PC-3 (cell line): Measurements from ENCODE around the gene SLC27A5. TPM values are rescaled to one million over a fixed set of nuclear protein-coding genes. Genes with fewer than 3 reads are reported as not detected.

Experiments
- ATAC-seq: fragments of 200-7000 bp; cut with Tn5 transposase; 2 replicates; pipeline ENCODE4 v1.9.1; 2020; ENCODE audit warnings: mild to moderate bottlenecking, moderate library complexity
- BruUV-seq: library from RNA; stranded (reverse); fragments of 400-500 nt; replicated peaks from 2 replicates; lab custom pipeline; 2021; lab: Mats Ljungman, UMichigan
- CTCF ChIA-PET: fragments of 300-600 bp; sonication (Branson Sonifier 250); formaldehyde crosslinking; loops from one replicate; lab custom pipeline; 2022; ENCODE audit warnings: antibody characterized with exemption; lab: Charles Lee
- POLR2A ChIA-PET: fragments of 300-600 bp; sonication (Branson Sonifier 250); formaldehyde crosslinking; loops from one replicate; lab custom pipeline; 2022; ENCODE audit warnings: antibody characterized with exemption; ENCODE audit not compliant: unreplicated experiment; lab: Charles Lee
- DNase-seq: peaks from one replicate; pipeline ENCODE4 v3.0.0-alpha.2; 2015
- H2AFZ ChIP-seq: fragments of 300-600 bp; sonication (generic); 2 replicates; pipeline ENCODE4 v1.6.0; 2016; ENCODE audit warnings: antibody characterized with exemption, low read length
- H3F3A ChIP-seq: fragments of 300-600 bp; sonication (generic); one replicate; pipeline ENCODE4 v1.6.0; 2017; ENCODE audit warnings: antibody characterized with exemption, low read length, control low read depth, mild to moderate bottlenecking; ENCODE audit not compliant: unreplicated experiment
- H3K27ac ChIP-seq: fragments of 300-600 bp; sonication (generic); 2 replicates; pipeline ENCODE4 v1.5.1; 2016; ENCODE audit warnings: mild to moderate bottlenecking, low read length
- H3K27me3 ChIP-seq: fragments of 300-600 bp; sonication (generic); 2 replicates; pipeline ENCODE4 v1.6.1; 2016; ENCODE audit warnings: low read length, mixed read lengths
- H3K36me3 ChIP-seq: fragments of 300-600 bp; sonication (generic); 2 replicates; pipeline ENCODE4 v1.6.1; 2016; ENCODE audit warnings: low read depth, mixed run types, low read length, mixed read lengths
- H3K4me1 ChIP-seq: fragments of 300-600 bp; sonication (generic); 2 replicates; pipeline ENCODE4 v1.5.1; 2016; ENCODE audit warnings: low read length; ENCODE audit not compliant: insufficient read depth
- H3K4me2 ChIP-seq: fragments of 300-600 bp; sonication (generic); 2 replicates; pipeline ENCODE4 v1.6.0; 2016; ENCODE audit warnings: low read length
- H3K4me3 ChIP-seq: fragments of 300-600 bp; sonication (generic); 2 replicates; pipeline ENCODE4 v1.5.1; 2016; ENCODE audit warnings: mild to moderate bottlenecking, low read length, mixed read lengths
- H3K79me2 ChIP-seq: fragments of 300-600 bp; sonication (generic); 2 replicates; pipeline ENCODE4 v1.6.1; 2017; ENCODE audit warnings: low read length, mixed read lengths
- H3K9ac ChIP-seq: fragments of 300-600 bp; sonication (generic); 2 replicates; pipeline ENCODE4 v1.6.0; 2016; ENCODE audit warnings: mild to moderate bottlenecking, low read length
- H3K9me2 ChIP-seq: fragments of 300-600 bp; sonication (generic); replicated peaks from 2 replicates; pipeline ENCODE4 v1.6.1; 2016; ENCODE audit warnings: mixed run types, low read length, mixed read lengths
- H3K9me3 ChIP-seq: fragments of 300-600 bp; sonication (generic); 2 replicates; pipeline ENCODE4 v1.6.1; 2016; ENCODE audit warnings: low read length, mixed read lengths
- H4K20me1 ChIP-seq: fragments of 300-600 bp; sonication (generic); 2 replicates; pipeline ENCODE4 v1.6.1; 2016; ENCODE audit warnings: low read length, mixed read lengths
- EZH2 ChIP-seq: fragments of 300-600 bp; sonication (generic); IDR thresholded peaks from one replicate; pipeline ENCODE4 v1.6.1; 2017; ENCODE audit warnings: antibody characterized with exemption, mild to moderate bottlenecking, low read length; ENCODE audit not compliant: unreplicated experiment
- EZH2phosphoT487 ChIP-seq: fragments of 300-600 bp; sonication (generic); IDR thresholded peaks from 2 replicates; pipeline ENCODE4 v1.6.1; 2018; ENCODE audit warnings: mild to moderate bottlenecking, antibody characterized with exemption, low read length, borderline replicate concordance
- intact Hi-C: fragments of 100-400 bp; cut with micrococcal nuclease; formaldehyde crosslinking; loops from 2 replicates; pipeline ENCODE4 v1.9.0; 2023
- total RNA-seq: library from RNA; depleted of rRNA; stranded (reverse); fragments of >200 nt; gene quantifications from 2 replicates; pipeline ENCODE4 v1.2.3, GENCODE V29; 2014
- TF ChIP-seq, protein P1 (sequence below): fragments of 300-600 bp; sonication (generic); conservative IDR thresholded peaks from 2 replicates; pipeline ENCODE4 v1.5.1; 2017; ENCODE audit warnings: antibody characterized with exemption, low read depth, mild to moderate bottlenecking, low read length

SLC27A5 gene
- total RNA-seq, 1 experiment from 2014 or later, result 56.2 TPM

DNA sequence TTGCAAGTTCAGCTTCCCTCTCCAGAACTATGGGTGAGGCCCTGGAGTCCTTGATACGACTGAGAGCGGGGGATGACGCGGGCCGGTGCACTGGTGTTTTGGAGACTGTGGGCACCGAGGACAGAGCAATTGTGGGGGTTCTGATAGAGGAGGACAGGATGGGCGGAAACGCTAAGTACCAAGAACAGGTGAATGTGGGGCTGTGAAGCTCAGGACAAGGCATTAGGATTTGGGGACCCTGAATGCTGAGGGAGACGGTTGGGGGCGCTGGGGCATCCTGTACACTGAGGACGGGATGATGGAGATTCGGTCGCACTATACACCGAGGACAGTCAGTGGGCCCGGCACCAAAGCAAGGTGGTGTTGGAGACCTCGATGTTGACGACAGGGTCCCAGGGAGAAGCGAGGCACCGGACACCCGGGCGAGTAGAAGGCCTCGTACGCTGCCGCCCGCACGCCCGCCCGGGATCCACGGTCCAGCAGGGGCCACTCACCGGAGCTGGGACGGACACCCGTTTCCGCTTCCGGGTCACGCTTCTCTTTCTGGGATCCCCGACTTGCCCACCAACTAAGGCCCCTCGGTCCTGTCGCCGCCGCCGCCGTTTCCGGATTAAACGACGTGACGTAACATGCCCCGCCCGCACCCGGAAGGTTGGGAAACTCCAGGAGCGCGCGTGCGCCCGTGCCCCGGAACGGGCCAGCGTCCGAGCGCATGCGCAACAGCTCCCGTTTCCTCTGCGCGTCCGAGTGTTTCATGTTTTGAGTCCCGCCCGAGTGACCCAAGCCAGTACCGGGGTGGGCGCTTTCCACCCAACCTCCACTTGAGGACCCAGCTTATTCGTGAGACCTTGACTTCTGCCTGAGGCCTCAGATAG is 42.9 kb upstream of the SLC27A5 start, which contains the start of gene CHMP2A:
TSS of gene CHMP2A (minus strand) at position 612 of the 875 bp plus-strand sequence. CDS start 893 bp downstream, outside the sequence.
- Histone ChIP-seq H3K27me3 (no peaks in the 10 kb centered on the region), H2AFZ (peak within 1 kb of the TSS; percentile 67), H3K4me1 (peaks cover 35% of the 10 kb centered on the region), H3K9me3 (no peaks in the 10 kb centered on the region), H3K9ac (peak within 1 kb of the TSS; percentile 82), H3K27ac (peak within 1 kb of the TSS; percentile 69), H3K4me2 (peak within 1 kb of the TSS; percentile 89), H3K9me2 (no peaks in the 10 kb centered on the region), H3K79me2 (peaks cover 37% of the 10 kb centered on the region), H3F3A (peaks cover 8% of the 10 kb centered on the region), H4K20me1 (peaks cover 15% of the 10 kb centered on the region; the same call in 1 of the 2 replicates), H3K4me3 (peak within 1 kb of the TSS; percentile 70), H3K36me3 (peaks cover 37% of the 10 kb centered on the region)
- peak; percentile 37 for ATAC-seq
- no peak for TF ChIP-seq EZH2phosphoT487
- TF ChIP-seq, protein P1, sequence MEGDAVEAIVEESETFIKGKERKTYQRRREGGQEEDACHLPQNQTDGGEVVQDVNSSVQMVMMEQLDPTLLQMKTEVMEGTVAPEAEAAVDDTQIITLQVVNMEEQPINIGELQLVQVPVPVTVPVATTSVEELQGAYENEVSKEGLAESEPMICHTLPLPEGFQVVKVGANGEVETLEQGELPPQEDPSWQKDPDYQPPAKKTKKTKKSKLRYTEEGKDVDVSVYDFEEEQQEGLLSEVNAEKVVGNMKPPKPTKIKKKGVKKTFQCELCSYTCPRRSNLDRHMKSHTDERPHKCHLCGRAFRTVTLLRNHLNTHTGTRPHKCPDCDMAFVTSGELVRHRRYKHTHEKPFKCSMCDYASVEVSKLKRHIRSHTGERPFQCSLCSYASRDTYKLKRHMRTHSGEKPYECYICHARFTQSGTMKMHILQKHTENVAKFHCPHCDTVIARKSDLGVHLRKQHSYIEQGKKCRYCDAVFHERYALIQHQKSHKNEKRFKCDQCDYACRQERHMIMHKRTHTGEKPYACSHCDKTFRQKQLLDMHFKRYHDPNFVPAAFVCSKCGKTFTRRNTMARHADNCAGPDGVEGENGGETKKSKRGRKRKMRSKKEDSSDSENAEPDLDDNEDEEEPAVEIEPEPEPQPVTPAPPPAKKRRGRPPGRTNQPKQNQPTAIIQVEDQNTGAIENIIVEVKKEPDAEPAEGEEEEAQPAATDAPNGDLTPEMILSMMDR, result 0 out of 2 replicates have a peak, but pooled peaks have one; percentile 13
- TF ChIP-seq EZH2, result no peak
- ChIA-PET CTCF (interaction anchor here (0.8 kb wide), 1 partner anchor 35 kb away, joined by 3 read pairs; the partner anchor contains the start of gene ZBTB45), POLR2A (interaction anchor here (0.6 to 2.4 kb wide), 4 partner anchors 11 to 62 kb away, joined by 3 to 14 read pairs (median 10); partner anchors contain the start of genes TRIM28 and ZBTB45)
- peak; percentile 98 for DNase-seq
- BruUV-seq, result TSS peak; percentile 35
- intact Hi-C loops, result loop anchor here (1.0 kb wide), 1 partner anchor 10 kb away; the partner anchor contains the start of gene TRIM28

DNA sequence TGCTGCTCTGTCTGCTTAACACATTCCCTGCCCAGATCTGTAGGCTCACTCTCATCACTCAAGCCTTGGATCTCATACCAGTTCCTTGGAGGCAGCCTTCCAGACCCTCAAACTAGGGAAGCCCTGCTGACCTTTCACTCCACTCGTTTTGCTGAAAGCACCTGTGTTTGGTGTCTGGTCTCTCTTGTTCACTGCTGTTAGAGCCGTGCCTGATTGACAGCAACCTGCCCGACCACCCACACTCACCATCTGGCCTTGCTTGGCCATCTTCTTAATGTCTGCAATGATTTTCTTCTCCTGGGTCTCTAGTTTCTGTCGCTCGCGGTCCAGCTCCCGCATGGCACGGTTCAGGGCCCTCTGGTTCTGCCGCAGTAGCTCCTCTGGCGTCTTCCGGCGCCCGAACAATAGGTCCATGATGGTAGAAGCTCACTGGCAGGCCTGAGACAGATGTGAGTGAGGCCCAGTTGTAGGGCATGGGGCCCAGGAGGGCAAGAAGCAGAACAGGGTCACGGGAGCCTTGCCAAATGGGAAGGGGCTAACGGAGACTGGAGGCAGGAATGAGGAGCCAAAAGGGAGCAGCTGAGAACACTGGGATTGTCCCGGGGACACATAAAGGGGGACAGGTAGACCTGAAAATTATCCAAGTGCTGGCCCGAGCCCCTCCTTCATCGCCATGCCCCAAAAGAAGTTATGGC is 42.2 kb upstream of the SLC27A5 start:
- H3K9me3 ChIP-seq, result no peaks in the 10 kb centered on the region
- TF ChIP-seq, protein P1, result no peak
- no peak for TF ChIP-seq EZH2
- TF ChIP-seq EZH2phosphoT487, result no peak
- peaks cover 27% of the 10 kb centered on the region for H3K4me1 ChIP-seq
- ChIA-PET POLR2A (interaction anchor here (1.0 to 2.4 kb wide), 3 partner anchors 10 to 34 kb away, joined by 3 to 14 read pairs (median 11); partner anchors contain the start of genes TRIM28 and ZBTB45), CTCF (no interaction called here)
- ATAC-seq (no peak), DNase-seq (no peak)
- peaks cover 23% of the 10 kb centered on the region; the same call in 1 of the 2 replicates for H4K20me1 ChIP-seq
- H3K27me3 ChIP-seq, result no peaks in the 10 kb centered on the region
- peak overlapping the region; percentile 82 for H3K9ac ChIP-seq
- peak overlapping the region; percentile 69 for H3K27ac ChIP-seq
- H2AFZ ChIP-seq, result no peak overlapping the region
- no peaks in the 10 kb centered on the region for H3K9me2 ChIP-seq
- peak overlapping the region; percentile 89 for H3K4me2 ChIP-seq
- H3F3A ChIP-seq, result peaks cover 8% of the 10 kb centered on the region
- intact Hi-C loops, result no loop called here
- no TSS peak for BruUV-seq
- peaks cover 45% of the 10 kb centered on the region for H3K36me3 ChIP-seq
- peak overlapping the region; percentile 70 for H3K4me3 ChIP-seq
- peaks cover 45% of the 10 kb centered on the region for H3K79me2 ChIP-seq
